Astrocyte (in vitro differentiated cells and primary cell): ENCODE data around the gene BSG. TPM values are rescaled to one million over a fixed set of nuclear protein-coding genes. Genes with fewer than 3 reads are reported as not detected.

Experiments used
- DNase-seq: peaks from one replicate; pipeline ENCODE4 v3.0.0-alpha.2; 2010; ENCODE audit warnings: low read depth
- FAIRE-seq: peaks from 2 replicates; lab custom pipeline; 2011; peaks lifted over from hg19 to GRCh38; lab: Jason Lieb, UNC
- H2AFZ ChIP-seq: 2 replicates; pipeline ENCODE4 v1.6.0; 2012; ENCODE audit warnings: low read depth, low read length, inconsistent platforms
- H3K27ac ChIP-seq: 2 replicates; pipeline ENCODE4 v1.5.1; 2011; ENCODE audit warnings: low read depth, low read length, inconsistent platforms
- H3K27me3 ChIP-seq: 2 replicates; pipeline ENCODE4 v1.6.0; 2011; ENCODE audit warnings: low read length, inconsistent platforms; ENCODE audit not compliant: insufficient read depth
- H3K36me3 ChIP-seq: 2 replicates; pipeline ENCODE4 v1.5.1; 2011; ENCODE audit warnings: low read length, inconsistent platforms; ENCODE audit not compliant: insufficient read depth
- H3K4me1 ChIP-seq: 2 replicates; pipeline ENCODE4 v1.5.1; 2011; ENCODE audit warnings: low read length, inconsistent platforms; ENCODE audit not compliant: insufficient read depth
- H3K4me2 ChIP-seq: 2 replicates; pipeline ENCODE4 v1.6.0; 2012; ENCODE audit warnings: low read length, inconsistent platforms
- H3K4me3 ChIP-seq: 2 replicates; pipeline ENCODE4 v1.5.1; 2011; ENCODE audit warnings: low read depth, mild to moderate bottlenecking, low read length, inconsistent platforms; ENCODE audit not compliant: insufficient read depth
- H3K79me2 ChIP-seq: 2 replicates; pipeline ENCODE4 v1.6.0; 2012; ENCODE audit warnings: mild to moderate bottlenecking, low read length, inconsistent platforms; ENCODE audit not compliant: insufficient read depth
- H3K9ac ChIP-seq: 2 replicates; pipeline ENCODE4 v1.6.0; 2012; ENCODE audit warnings: mild to moderate bottlenecking, low read length, inconsistent platforms
- H3K9me3 ChIP-seq: 2 replicates; pipeline ENCODE4 v1.5.1; 2012; ENCODE audit warnings: low read depth, mild to moderate bottlenecking, low read length, inconsistent platforms; ENCODE audit not compliant: insufficient read depth
- H4K20me1 ChIP-seq: 2 replicates; pipeline ENCODE4 v1.6.0; 2012; ENCODE audit warnings: low read length, inconsistent platforms; ENCODE audit not compliant: insufficient read depth
- H3K27ac Mint-ChIP-seq: one replicate; pipeline ENCODE4 v1.8.0; 2021; ENCODE audit warnings: mild to moderate bottlenecking, mixed read lengths; ENCODE audit not compliant: unreplicated experiment
- H3K27me3 Mint-ChIP-seq: one replicate; pipeline ENCODE4 v1.8.0; 2021; ENCODE audit warnings: low read depth, mixed read lengths; ENCODE audit not compliant: unreplicated experiment
- H3K36me3 Mint-ChIP-seq: one replicate; pipeline ENCODE4 v1.8.0; 2021; ENCODE audit warnings: low read depth, mixed read lengths; ENCODE audit not compliant: unreplicated experiment
- H3K4me1 Mint-ChIP-seq: one replicate; pipeline ENCODE4 v1.8.0; 2021; ENCODE audit warnings: low read depth, mixed read lengths; ENCODE audit not compliant: unreplicated experiment
- H3K4me3 Mint-ChIP-seq: one replicate; pipeline ENCODE4 v1.8.0; 2021; ENCODE audit warnings: mild to moderate bottlenecking, moderate library complexity, mixed read lengths; ENCODE audit not compliant: unreplicated experiment
- H3K9me3 Mint-ChIP-seq: one replicate; pipeline ENCODE4 v1.8.0; 2021; ENCODE audit warnings: mild to moderate bottlenecking, mixed read lengths; ENCODE audit not compliant: unreplicated experiment
- EZH2 ChIP-seq: IDR thresholded peaks from 2 replicates; pipeline ENCODE4 v1.6.1; 2012; ENCODE audit warnings: mild to moderate bottlenecking, low read length, inconsistent platforms; ENCODE audit not compliant: insufficient read depth
- total RNA-seq: library from RNA; stranded (reverse); gene quantifications from 2 replicates; pipeline ENCODE4 v1.2.1, GENCODE V29; 2021
- TF ChIP-seq, protein P1 (sequence below): IDR thresholded peaks from 2 replicates; pipeline ENCODE4 v1.5.1; 2011; ENCODE audit warnings: low read depth, mild to moderate bottlenecking, inconsistent platforms, low read length, moderate library complexity; ENCODE audit not compliant: insufficient read depth

Gene BSG
- total RNA-seq, 1 donor from 2014 or later: 807 TPM

DNA sequence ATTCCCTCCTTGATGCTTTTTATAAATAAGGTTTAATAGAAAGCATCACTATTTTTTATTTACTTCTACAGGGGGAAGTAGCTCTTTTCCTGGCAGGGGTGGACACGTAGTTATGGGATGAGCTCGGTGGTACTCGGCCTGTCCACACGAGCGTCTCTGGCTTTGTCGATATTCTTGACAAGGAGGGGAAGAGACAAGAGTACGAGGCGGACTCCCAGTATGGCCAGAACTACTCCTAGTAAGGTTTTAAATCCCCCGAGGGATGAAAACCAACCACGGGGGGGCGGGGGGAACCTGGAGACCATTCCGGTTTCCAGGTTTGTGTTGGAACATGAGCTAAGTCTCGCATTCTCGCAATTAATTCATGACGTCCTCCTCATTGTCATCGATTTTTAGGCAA, 5.6 kb upstream of the BSG start:
- no peaks in the 10 kb centered on the region for H3K79me2 ChIP-seq
- Mint-ChIP-seq H3K27ac (no peak overlapping the region), H3K9me3 (peaks cover 6% of the 10 kb centered on the region), H3K4me3 (no peak overlapping the region), H3K36me3 (peaks cover 4% of the 10 kb centered on the region), H3K4me1 (no peaks in the 10 kb centered on the region), H3K27me3 (no peaks in the 10 kb centered on the region)
- DNase-seq (no peak), FAIRE-seq (no peak)
- no peak overlapping the region for H3K9ac ChIP-seq
- no peak for TF ChIP-seq EZH2
- TF ChIP-seq, protein P1, sequence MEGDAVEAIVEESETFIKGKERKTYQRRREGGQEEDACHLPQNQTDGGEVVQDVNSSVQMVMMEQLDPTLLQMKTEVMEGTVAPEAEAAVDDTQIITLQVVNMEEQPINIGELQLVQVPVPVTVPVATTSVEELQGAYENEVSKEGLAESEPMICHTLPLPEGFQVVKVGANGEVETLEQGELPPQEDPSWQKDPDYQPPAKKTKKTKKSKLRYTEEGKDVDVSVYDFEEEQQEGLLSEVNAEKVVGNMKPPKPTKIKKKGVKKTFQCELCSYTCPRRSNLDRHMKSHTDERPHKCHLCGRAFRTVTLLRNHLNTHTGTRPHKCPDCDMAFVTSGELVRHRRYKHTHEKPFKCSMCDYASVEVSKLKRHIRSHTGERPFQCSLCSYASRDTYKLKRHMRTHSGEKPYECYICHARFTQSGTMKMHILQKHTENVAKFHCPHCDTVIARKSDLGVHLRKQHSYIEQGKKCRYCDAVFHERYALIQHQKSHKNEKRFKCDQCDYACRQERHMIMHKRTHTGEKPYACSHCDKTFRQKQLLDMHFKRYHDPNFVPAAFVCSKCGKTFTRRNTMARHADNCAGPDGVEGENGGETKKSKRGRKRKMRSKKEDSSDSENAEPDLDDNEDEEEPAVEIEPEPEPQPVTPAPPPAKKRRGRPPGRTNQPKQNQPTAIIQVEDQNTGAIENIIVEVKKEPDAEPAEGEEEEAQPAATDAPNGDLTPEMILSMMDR: no peak
- H3K27ac ChIP-seq: no peak overlapping the region
- H3K4me2 ChIP-seq: no peak overlapping the region
- peaks cover 10% of the 10 kb centered on the region for H3K4me1 ChIP-seq
- H3K27me3 ChIP-seq: no peaks in the 10 kb centered on the region
- no peak overlapping the region for H2AFZ ChIP-seq
- H3K4me3 ChIP-seq: no peak overlapping the region
- H3K9me3 ChIP-seq: no peaks in the 10 kb centered on the region
- H4K20me1 ChIP-seq: no peaks in the 10 kb centered on the region
- H3K36me3 ChIP-seq: no peaks in the 10 kb centered on the region

DNA sequence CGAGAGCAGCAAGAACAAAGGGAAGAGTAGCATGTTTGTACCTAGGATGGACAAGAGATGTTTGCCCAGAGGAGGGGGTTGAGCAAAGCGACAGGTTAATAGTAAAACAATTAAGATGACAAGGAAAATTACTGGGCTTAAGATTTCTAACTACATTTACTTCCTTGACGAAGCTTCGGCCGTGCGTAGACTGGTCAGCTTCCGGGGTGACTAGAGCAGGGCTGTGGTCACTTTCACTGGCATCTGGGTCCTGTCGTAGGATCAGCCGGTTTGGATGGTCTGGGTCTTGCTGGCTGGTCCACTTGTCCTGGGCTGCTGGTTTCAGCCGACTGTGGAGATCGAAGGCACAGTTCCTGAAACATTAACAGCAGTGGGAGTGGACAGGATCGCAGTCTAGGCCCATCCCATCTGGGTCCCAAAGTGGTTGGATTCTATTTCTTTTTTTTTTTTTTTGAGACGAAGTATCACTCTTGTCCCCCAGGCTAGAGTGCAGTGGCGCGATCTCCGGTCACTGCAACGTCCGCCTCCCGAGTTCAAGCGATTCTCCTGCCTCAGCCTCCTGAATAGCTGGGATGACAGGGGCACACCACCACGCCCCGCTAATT, 5.0 kb upstream of the BSG start:
- FAIRE-seq (no peak), DNase-seq (no peak)
- H3K9me3 ChIP-seq: no peaks in the 10 kb centered on the region
- no peak overlapping the region for H3K4me3 ChIP-seq
- no peaks in the 10 kb centered on the region for H3K27me3 ChIP-seq
- H3K4me2 ChIP-seq: no peak overlapping the region
- H3K9me3 Mint-ChIP-seq: peaks cover 3% of the 10 kb centered on the region
- no peak overlapping the region for H3K27ac Mint-ChIP-seq
- peaks cover under 1% of the 10 kb centered on the region for H3K79me2 ChIP-seq
- H2AFZ ChIP-seq: no peak overlapping the region
- H4K20me1 ChIP-seq: no peaks in the 10 kb centered on the region
- peaks cover 4% of the 10 kb centered on the region for H3K36me3 Mint-ChIP-seq
- no peaks in the 10 kb centered on the region for H3K27me3 Mint-ChIP-seq
- no peaks in the 10 kb centered on the region for H3K36me3 ChIP-seq
- no peak overlapping the region for H3K27ac ChIP-seq
- TF ChIP-seq, protein P1: no peak
- no peak for TF ChIP-seq EZH2
- no peak overlapping the region for H3K4me3 Mint-ChIP-seq
- H3K4me1 Mint-ChIP-seq: no peaks in the 10 kb centered on the region
- H3K4me1 ChIP-seq: peaks cover 10% of the 10 kb centered on the region
- no peak overlapping the region for H3K9ac ChIP-seq

DNA sequence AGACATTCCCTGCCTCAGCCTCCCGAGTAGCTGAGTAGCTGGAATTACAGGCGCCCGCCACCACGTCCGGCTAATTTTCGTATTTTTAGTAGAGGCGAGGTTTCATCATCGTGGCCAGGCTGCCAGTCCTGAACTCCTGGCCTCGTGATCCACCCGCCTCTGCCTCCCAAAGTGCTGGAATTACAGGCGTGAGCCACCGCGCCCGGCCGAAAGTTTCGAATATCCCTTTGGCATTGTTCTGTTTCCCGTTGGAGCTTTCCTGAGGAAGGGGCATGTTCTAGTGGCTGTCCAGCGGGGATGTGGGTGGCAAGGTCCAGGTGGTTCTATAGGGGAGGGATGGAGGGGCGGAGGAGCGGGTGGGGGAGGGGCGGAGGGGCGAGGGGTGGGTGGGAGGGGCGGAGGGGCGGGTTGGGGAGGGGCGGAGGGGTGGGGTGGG, 2.1 kb upstream of the BSG start:
- Histone ChIP-seq H3K36me3 (no peaks in the 10 kb centered on the region), H3K9me3 (no peaks in the 10 kb centered on the region), H3K27me3 (no peaks in the 10 kb centered on the region), H3K79me2 (peaks cover 29% of the 10 kb centered on the region), H3K4me3 (no peak overlapping the region), H2AFZ (no peak overlapping the region), H4K20me1 (peaks cover 23% of the 10 kb centered on the region), H3K4me1 (peaks cover 27% of the 10 kb centered on the region), H3K4me2 (no peak overlapping the region), H3K27ac (no peak overlapping the region), H3K9ac (no peak overlapping the region)
- H3K36me3 Mint-ChIP-seq: no peaks in the 10 kb centered on the region
- no peak overlapping the region for H3K4me3 Mint-ChIP-seq
- peaks cover 9% of the 10 kb centered on the region for H3K4me1 Mint-ChIP-seq
- DNase-seq: no peak
- H3K27me3 Mint-ChIP-seq: no peaks in the 10 kb centered on the region
- peaks cover 3% of the 10 kb centered on the region for H3K9me3 Mint-ChIP-seq
- no peak for FAIRE-seq
- no peak for TF ChIP-seq EZH2
- TF ChIP-seq, protein P1: no peak
- no peak overlapping the region for H3K27ac Mint-ChIP-seq
